ENCODE results near the gene BIK. TPM values are rescaled to one million over a fixed set of nuclear protein-coding genes. Genes with fewer than 3 reads are reported as not detected.
"Not testable (repeated sequence)": the region's sequence is repeated elsewhere in the genome, so short reads cannot be mapped to it uniquely, and the experiment has no call there.

The BIK gene
- total RNA-seq, 1 donor from 2014 or later: 1.6 TPM

GRCh38 chr22:43142880-43143562, 32.5 kb downstream of the BIK start, which contains the start of gene MCAT:
Gene MCAT (minus strand): TSS chr22:43143398. CDS start chr22:43143348, 50 bp downstream.
- Histone ChIP-seq H3K27ac (peak within 1 kb of the TSS; percentile 86), H3K27me3 (ENCODE audit: low read depth) (no peaks in the 10 kb centered on the region), H3K4me3 (peak within 1 kb of the TSS; percentile 99), H3K9me3 (no peaks in the 10 kb centered on the region), H3K4me1 (peaks cover 28% of the 10 kb centered on the region), H3K36me3 (peaks cover 27% of the 10 kb centered on the region)
- TF ChIP-seq CTCF (IDR thresholded peaks at IDR 0.05): no peak
- ATAC-seq (peak; percentile 92 to 95), DNase-seq (peak; percentile 89)
- intact Hi-C loops (cut with DNase I): no loop called here

GRCh38 chr22:43144949-43145348, 34.4 kb downstream of the BIK start:
- Histone ChIP-seq H3K9me3 (no peaks in the 10 kb centered on the region), H3K36me3 (peaks cover 10% of the 10 kb centered on the region)

GRCh38 chr22:43145371-43145770, 34.8 kb downstream of the BIK start:
- H3K4me1 ChIP-seq: peaks cover 36% of the 10 kb centered on the region
- H3K4me3 ChIP-seq; ATAC-seq; intact Hi-C loops (cut with DNase I); H3K27ac ChIP-seq; H3K9me3 ChIP-seq; H3K27me3 ChIP-seq (ENCODE audit: low read depth); H3K36me3 ChIP-seq; DNase-seq: not testable (repeated sequence)

More at GRCh38 chr22:43144949-43145348, 34.4 kb downstream of the BIK start:
- DNase-seq: no peak
- no peak for TF ChIP-seq CTCF (IDR thresholded peaks at IDR 0.05)
- ATAC-seq: no peak
- no peak overlapping the region for H3K27ac ChIP-seq
- H3K27me3 ChIP-seq (ENCODE audit: low read depth): no peaks in the 10 kb centered on the region
- peaks cover 36% of the 10 kb centered on the region for H3K4me1 ChIP-seq
- H3K4me3 ChIP-seq: no peak overlapping the region
- intact Hi-C loops (cut with DNase I): no loop called here

- ATAC-seq; intact Hi-C loops (cut with DNase I): not testable (repeated sequence)
- DNase-seq: peak; percentile 81
Observed at GRCh38 chr22:43146332-43146731, 35.8 kb downstream of the BIK start.

GRCh38 chr22:43147821-43148220, 37.3 kb downstream of the BIK start:
- ATAC-seq (no peak), DNase-seq (peak; percentile 74)
- TF ChIP-seq CTCF (IDR thresholded peaks at IDR 0.05): no peak
- Histone ChIP-seq H3K9me3 (no peaks in the 10 kb centered on the region), H3K27ac (no peak overlapping the region), H3K4me3 (no peak overlapping the region), H3K27me3 (ENCODE audit: low read depth) (no peaks in the 10 kb centered on the region), H3K4me1 (peaks cover 33% of the 10 kb centered on the region), H3K36me3 (no peaks in the 10 kb centered on the region)
- intact Hi-C loops (cut with DNase I): no loop called here

More at GRCh38 chr22:43146332-43146731, 35.8 kb downstream of the BIK start:
- H3K4me3 ChIP-seq; H3K36me3 ChIP-seq; H3K27me3 ChIP-seq (ENCODE audit: low read depth); H3K9me3 ChIP-seq: not testable (repeated sequence)
- Histone ChIP-seq H3K4me1 (peaks cover 38% of the 10 kb centered on the region), H3K27ac (peak overlapping the region; percentile 46)

GRCh38 chr22:43148581-43148980, 38.0 kb downstream of the BIK start:
- Histone ChIP-seq H3K4me3 (no peak overlapping the region), H3K27ac (no peak overlapping the region), H3K4me1 (peaks cover 32% of the 10 kb centered on the region), H3K9me3 (no peaks in the 10 kb centered on the region), H3K27me3 (ENCODE audit: low read depth) (no peaks in the 10 kb centered on the region), H3K36me3 (no peaks in the 10 kb centered on the region)
- no peak for DNase-seq
- ATAC-seq: no peak
- TF ChIP-seq CTCF (IDR thresholded peaks at IDR 0.05): no peak
- intact Hi-C loops (cut with DNase I): no loop called here
